DMS 273 (cell line): ENCODE measurements around the gene PAAF1.
A peak's percentile ranks its signal among the peaks of the same experiment; 100 is the strongest.
"Not testable (repeated sequence)": the region's sequence is repeated elsewhere in the genome, so short reads cannot be mapped to it uniquely, and the experiment has no call there.

Experiments used
- DNase-seq: peaks from one replicate; lab custom pipeline; 2025; ENCODE audit not compliant: unreplicated experiment; lab: John Stamatoyannopoulos, UW

PAAF1 gene

GRCh38 chr11:73880449-73880848, 3.6 kb downstream of the PAAF1 start:
- not testable (repeated sequence) for DNase-seq

GRCh38 chr11:73883856-73884255, 7.1 kb downstream of the PAAF1 start:
- no peak for DNase-seq

DNA sequence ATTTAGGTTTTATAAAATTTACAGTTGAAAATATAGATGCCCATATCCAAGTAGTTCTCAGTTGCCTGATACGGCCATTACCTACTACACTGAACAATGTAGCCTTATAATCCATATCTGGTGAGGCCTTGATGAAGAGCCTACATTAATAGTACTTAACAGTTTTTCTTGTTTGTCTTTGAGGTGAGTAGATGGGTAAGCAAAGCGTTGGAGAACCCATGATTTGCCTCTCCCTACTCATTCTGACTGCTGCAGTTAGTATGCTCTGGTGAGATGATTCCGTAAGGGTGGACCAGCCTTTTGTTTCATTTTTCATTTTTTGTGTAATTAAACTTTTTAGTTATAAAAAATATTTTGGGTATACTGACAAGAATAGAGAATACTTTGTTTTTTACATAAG, 11.4 kb downstream of the PAAF1 start:
- no peak for DNase-seq

DNA sequence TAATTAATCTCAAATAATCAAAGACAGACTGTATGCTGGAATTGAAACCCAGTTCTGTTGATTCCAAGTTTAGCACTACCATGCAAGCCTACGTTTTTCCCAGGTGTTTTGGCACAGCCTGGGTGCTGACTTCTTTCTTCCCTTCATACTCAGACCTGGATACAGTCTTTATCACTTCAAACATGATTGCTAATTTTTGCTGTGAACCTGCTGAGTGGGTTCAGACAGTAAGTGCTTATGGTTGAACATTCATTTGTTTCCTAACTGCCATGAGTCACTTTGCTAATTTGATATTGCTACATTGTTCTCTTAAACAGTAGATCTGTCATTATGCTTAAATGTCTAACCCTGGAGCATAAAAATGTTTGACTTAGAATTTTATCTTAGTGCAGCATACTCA, 12.2 kb downstream of the PAAF1 start:
- no peak for DNase-seq

DNA sequence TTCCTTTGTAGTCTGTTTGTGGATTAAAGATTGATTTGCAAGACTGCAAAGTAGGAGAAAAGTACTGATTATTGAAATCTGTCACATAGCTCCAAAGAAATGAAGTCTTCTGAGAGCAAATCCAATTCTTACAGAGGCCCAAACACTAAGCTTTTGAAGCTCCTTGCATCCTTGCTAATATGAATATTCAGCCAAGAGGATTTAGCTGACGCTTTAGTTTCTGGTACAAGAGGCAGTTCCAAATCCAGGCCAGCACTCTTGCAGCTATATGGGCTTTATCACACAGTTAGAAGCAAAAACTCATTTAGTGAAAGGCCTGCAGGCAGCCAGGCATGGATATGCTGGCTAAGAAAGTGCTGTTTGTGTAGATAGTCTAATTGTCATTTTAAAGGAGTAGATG, 12.7 kb downstream of the PAAF1 start:
- no peak for DNase-seq

GRCh38 chr11:73893041-73893440, 16.2 kb downstream of the PAAF1 start:
- no peak for DNase-seq

DNA sequence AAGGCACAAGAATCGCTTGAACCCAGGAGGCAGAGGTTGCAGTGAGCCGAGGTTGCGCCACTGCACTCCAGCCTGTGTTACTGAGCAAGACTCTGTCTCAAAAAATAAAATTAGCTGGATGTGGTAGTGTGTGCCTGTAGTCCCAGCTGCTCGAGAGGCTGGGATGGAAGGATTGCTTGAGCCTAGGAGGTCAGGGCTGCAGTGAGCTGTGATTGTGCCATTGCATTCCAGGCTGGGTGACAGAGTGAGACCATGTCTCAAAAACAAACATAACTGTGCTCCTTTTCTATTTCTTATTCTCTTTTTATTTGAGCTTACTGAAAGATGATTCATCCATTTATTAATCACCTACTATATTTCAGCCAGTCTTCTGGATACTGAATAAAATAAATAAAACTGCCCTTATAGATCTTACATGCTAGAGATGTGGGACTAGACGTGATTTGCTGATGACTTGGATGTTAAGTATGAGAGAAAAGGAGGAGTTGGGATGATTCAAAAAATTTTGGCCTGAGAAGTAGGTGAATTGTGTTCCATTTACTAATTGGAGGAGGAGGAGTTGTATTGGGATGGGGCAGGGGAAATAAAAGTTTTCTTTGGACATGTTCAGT, 18.0 kb downstream of the PAAF1 start:
- DNase-seq = no peak

GRCh38 chr11:73902303-73902702, 25.5 kb downstream of the PAAF1 start:
- DNase-seq = no peak

- DNase-seq = no peak
Measured at GRCh38 chr11:73907191-73907590, 30.4 kb downstream of the PAAF1 start.

DNA sequence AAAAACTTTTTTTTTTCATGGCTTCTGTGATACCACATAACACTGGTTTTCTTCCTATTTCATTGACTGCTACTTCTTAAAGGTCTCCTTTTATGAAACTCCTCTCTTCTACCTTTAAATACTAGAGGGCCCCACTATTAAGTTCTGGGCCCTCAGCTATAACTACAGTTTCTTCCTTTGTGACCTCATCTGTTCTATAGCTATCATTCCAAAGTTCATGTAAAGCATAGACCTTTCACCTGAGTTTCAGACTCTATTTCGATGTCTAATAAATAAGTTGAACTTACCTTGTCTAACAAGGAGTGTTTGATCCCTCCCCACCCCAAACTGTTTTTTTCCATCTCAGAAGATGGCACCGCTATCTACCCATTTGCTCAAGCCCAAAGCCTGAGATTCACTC, 35.2 kb downstream of the PAAF1 start:
- DNase-seq = no peak

DNA sequence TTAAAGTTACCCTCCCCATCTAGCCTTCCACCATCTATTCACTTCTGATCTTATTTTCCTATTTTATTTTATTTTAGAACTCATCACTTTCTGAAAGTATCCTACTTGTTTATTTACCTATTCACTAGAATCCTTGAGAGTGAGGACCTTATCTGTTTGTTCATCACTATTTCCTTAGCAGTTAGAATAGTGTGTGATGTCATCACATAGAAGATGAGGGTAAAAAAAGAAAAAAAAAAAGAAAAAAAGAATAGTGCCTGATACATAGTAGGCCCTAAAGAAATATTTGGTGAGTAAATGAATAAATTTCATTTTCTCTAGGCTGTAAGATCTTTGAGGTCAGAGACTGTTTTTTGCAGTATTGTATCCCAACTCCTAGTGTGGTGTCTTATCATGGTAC, 36.7 kb downstream of the PAAF1 start:
- no peak for DNase-seq

DNA sequence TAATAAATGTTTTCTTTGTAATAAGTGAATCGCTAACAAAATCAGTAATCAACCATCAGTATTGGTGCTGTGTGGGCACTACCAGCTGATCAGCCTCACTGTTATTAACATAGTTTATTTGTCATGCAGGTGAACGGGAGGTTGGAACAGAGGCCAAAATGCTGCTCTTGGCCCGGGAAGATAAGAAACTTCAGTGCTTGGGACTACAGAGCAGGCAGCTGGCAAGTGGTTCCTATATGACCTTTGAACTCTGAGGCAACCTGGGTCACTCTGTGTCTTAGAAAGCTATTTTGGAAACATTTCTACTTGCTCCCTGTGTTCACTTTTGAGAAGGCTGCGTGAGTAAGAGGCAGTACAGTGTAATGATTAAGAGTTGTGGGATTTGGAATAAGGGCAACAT, 37.5 kb downstream of the PAAF1 start:
- DNase-seq = no peak

- no peak for DNase-seq
Measured at GRCh38 chr11:73916435-73916834, 39.6 kb downstream of the PAAF1 start.

DNA sequence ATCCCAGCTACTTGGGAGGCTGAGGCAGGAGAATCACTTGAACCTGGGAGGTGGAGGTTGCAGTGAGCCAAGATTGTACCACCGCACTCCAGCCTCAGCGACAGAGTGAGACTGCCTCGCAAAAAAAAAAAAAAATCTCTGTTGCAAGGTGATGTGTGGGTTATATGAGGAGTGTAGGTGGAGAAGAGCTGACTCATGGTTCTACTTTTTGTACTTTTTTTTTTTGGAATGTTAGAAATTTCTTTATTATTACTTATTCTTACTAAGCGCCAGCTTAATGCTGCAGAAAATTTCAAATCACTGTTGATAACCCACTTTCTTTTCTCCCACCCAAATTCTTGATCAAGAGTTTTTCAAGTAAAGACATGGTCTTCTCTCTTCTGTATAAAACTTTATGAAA, 44.4 kb downstream of the PAAF1 start:
- DNase-seq = no peak

DNA sequence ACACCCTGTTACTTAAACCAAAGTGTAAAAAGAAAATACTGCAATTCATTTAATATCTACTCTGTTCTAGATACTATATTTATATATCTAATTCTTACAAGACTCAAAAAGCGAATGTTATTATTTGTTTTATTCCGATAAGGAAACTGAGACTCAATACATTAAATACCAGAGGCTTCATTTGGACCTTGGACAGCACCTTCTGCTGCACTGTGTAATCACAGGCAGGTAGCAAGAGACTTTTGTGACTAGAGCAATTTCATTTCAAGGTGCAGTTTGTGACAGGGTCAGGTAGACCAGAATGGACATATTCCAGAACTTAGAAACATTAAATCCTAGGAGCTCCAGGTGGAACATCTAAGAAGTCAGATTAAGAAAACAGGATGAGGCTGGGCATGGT, 52.6 kb downstream of the PAAF1 start:
- no peak for DNase-seq

GRCh38 chr11:73931039-73931645, 54.3 kb downstream of the PAAF1 start:
- peak; percentile 72 for DNase-seq

GRCh38 chr11:73931951-73932350, 55.2 kb downstream of the PAAF1 start:
- DNase-seq = no peak

GRCh38 chr11:73932781-73933180, 56.0 kb downstream of the PAAF1 start:
- DNase-seq = no peak

DNA sequence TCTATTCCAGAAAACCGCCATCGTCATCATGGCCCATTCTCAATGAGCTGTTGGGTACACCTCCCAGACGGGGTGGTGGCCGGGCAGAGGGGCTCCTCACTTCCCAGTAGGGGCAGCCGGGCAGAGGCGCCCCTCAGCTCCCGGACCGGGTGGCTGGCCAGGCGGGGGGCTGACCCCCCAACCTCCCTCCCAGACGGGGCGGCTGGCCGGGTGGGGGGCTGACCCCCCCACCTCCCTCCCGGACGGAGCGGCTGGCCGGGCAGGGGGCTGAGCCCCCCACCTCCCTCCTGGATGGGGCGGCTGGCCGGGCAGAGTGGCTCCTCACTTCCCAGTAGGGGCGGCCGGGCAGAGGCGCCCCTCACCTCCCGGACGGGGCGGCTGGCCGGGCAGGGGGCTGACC, 59.2 kb downstream of the PAAF1 start:
- DNase-seq = not testable (repeated sequence)

DNA sequence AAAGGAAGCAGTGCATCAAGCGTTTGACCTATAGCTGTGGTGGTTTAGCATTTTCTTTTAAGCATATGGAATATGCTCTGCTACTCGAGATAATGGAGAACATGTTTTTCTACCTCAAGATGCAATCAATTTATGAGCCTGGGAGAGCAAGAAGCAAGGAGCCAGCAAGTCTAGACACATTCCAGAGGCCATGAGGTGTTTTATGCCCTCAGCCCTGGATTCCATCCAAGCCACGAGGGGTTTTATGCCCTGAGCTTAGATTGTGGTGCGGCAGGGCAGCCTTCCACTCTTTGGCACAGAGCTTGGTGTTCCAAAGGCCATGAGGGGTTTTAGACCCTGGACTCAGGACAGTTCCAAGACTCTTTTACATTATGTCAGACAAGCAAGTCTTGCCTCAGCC, 62.3 kb downstream of the PAAF1 start:
- peak; percentile 29 for DNase-seq

DNA sequence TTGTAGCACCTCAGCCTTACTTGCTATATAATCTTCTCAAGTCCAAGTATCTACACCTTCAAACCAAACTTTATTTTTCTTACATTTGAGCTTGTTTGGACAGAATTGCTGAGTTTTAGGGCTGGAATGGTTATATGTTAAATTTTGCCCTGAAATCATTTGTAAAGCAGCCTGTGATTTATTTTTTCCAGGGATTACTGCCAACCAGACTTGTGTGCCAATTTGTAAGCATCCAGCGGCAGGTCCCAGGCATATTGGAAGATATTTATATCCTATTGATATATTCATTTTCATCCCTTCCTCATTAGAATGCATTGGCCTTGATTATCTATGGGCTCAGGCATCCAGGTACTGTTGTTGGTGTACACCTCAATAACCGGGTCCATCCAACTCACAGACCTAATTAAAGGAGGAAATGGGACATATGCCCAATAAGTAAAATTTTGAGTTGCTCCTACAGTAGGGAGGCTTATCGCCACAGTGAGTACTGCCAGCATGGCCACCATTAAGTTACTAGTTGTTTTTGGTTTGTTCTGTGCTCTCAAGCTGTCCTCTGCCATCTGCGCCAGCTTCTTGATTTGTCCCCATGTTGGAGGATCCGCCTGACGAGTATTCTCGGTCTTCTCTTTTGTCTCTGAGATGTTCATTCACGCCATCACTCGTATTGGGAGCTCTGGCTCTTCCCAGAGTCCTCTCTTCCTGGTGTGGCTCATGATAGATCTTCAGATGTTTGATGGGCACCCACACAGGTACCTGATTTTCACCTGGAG, 64.2 kb downstream of the PAAF1 start:
- no peak for DNase-seq

DNA sequence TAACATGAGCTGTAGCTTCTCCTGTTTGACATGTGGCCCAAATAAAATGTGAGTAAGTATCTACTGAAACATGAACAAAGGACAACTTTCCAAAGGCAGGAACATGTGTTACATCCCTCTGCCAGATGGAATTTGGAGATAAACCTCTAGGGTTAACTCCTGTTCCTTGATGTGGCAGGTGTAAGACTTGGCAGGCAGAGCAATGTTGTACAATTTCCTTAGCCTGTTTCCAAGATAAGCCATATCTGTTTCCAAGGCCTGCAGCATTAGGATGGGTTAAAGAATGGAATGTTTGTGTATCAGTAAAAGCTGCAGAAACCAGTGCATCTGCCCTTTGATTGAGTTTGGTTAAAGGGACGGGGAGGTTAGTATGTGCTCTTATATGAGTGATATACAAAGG, 65.2 kb downstream of the PAAF1 start:
- peak; percentile 59 for DNase-seq
